Bone marrow (tissue), 2 donors: ENCODE data around the gene EMSY.

Source experiments
- DNase-seq, 2 donors: peaks; one replicate each; lab custom pipeline; 2025; lab: John Stamatoyannopoulos, UW

The EMSY gene

GRCh38 chr11:76456571-76456970, 11.8 kb downstream of the EMSY start:
- DNase-seq, result no peak

GRCh38 chr11:76459299-76459698, 14.5 kb downstream of the EMSY start:
- no peak for DNase-seq

GRCh38 chr11:76459846-76460245, 15.0 kb downstream of the EMSY start:
- no peak for DNase-seq

GRCh38 chr11:76462317-76462716, 17.5 kb downstream of the EMSY start:
- no peak for DNase-seq

GRCh38 chr11:76465701-76466100, 20.9 kb downstream of the EMSY start:
- DNase-seq, result no peak

GRCh38 chr11:76466666-76467065, 21.8 kb downstream of the EMSY start:
- no peak for DNase-seq

- DNase-seq, result no peak
Observed at GRCh38 chr11:76469141-76469540, 24.3 kb downstream of the EMSY start.

- no peak for DNase-seq
Observed at GRCh38 chr11:76471382-76471781, 26.6 kb downstream of the EMSY start.

- no peak for DNase-seq
Observed at GRCh38 chr11:76480241-76480640, 35.4 kb downstream of the EMSY start.

GRCh38 chr11:76491644-76492043, 46.8 kb downstream of the EMSY start:
- DNase-seq, result no peak

GRCh38 chr11:76493040-76493439, 48.2 kb downstream of the EMSY start:
- no peak for DNase-seq

GRCh38 chr11:76493626-76494539, 49.1 kb downstream of the EMSY start:
- DNase-seq, result no peak

- DNase-seq, result no peak
Observed at GRCh38 chr11:76495019-76495418, 50.2 kb downstream of the EMSY start.

- DNase-seq, result no peak
Observed at GRCh38 chr11:76496174-76496573, 51.4 kb downstream of the EMSY start.

GRCh38 chr11:76501526-76502202, 56.8 kb downstream of the EMSY start:
- DNase-seq, result no peak

GRCh38 chr11:76506833-76507232, 62.0 kb downstream of the EMSY start:
- DNase-seq, result no peak

GRCh38 chr11:76510060-76511047, 65.5 kb downstream of the EMSY start:
- DNase-seq, result no peak

- DNase-seq, result no peak
Observed at GRCh38 chr11:76512851-76513653, 68.2 kb downstream of the EMSY start.

GRCh38 chr11:76513654-76514034, 68.8 kb downstream of the EMSY start:
- DNase-seq, result no peak

- DNase-seq, result no peak
Observed at GRCh38 chr11:76515494-76515893, 70.7 kb downstream of the EMSY start.

- no peak for DNase-seq
Observed at GRCh38 chr11:76523147-76523546, 78.3 kb downstream of the EMSY start.
